GM18511 (cell line): ENCODE data around the gene VEPH1.

ENCODE experiments used
- ATAC-seq: cut with Tn5 transposase; IDR thresholded peaks from one replicate; pipeline ENCODE4 v1.9.1; 2021; ENCODE audit warnings: mild to moderate bottlenecking, moderate library complexity; ENCODE audit not compliant: unreplicated experiment

VEPH1 gene

DNA sequence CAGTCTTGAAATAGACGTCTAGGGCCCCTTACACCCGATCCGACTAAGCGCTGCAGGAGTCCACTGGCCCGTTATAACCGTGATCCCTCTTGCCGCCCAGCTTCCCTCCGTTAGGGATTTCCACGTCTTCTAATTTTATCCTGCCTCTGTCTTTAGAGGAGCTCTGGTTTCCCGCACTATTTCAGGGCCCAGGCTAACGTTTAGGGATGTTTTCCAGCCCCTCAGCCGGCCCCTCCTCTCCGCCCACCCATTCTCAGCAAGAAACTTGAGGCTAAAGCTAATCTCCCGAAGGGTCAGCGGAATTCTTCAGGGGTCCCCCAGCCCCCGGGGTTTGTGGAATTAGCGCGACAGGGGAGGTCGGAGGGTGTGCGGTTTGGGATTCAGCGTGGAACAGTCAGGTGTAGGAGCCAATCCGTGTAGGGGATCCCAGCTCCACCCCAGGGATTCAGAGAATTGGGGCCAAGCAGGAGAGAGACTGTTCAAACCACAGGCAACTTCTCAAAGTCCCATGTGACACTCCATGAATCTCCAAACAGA, 65.0 kb downstream of the VEPH1 start:
- peak; percentile 8 for ATAC-seq

DNA sequence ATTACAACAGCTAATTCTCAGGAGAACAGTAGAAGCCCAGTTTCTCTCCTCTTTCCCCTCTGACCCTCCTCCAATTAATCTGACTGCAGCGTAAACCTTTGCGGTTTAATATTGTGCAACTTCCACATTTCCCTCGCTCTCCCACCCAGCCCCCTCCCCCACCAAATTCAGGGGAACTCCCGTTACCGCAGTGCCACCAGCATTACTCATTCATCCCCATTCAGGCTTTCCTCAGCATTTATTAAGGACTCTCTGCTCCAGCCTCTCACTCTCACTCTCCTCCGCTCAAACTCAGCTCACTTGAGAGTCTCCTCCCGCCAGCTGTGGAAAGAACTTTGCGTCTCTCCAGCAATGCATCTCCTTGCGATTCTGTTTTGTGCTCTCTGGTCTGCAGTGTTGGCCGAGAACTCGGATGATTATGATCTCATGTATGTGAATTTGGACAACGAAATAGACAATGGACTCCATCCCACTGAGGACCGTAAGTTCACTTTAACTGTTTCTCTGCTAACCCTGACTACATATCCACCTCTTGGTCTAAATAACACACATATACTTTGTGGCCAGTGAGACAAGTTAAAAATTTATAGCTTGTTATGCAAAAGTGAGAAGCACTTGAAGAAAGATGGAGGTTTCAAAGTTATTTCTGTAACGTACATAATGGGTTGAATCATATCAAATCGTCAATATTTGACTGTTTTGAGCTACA, 66.5 kb downstream of the VEPH1 start, which contains the start of gene PTX3:
PTX3 (plus strand) TSS at position 268 of the 709 bp plus-strand sequence; CDS start at position 352, 84 bp downstream.
- ATAC-seq: no peak

DNA sequence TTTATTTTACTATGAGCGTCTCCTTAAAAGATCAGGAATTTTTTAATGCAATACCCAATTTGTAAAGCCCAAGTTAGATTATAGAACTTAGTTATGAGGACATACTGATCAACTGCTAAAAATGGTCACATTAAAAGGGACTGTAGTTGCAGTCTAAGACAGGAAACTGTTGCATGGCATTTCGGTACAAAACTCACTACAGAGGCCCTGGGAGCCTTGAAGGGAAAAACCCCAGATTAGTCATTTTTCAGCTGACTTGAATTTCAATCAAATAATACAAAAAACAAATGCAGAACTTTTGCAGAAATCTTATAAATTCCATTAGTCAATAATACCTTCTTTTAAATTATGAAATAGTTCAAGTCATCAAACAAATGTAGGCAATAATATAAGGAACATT, 73.5 kb downstream of the VEPH1 start:
- ATAC-seq: no peak

GRCh38 chr3:157428853-157429252, 74.4 kb downstream of the VEPH1 start:
- no peak for ATAC-seq

DNA sequence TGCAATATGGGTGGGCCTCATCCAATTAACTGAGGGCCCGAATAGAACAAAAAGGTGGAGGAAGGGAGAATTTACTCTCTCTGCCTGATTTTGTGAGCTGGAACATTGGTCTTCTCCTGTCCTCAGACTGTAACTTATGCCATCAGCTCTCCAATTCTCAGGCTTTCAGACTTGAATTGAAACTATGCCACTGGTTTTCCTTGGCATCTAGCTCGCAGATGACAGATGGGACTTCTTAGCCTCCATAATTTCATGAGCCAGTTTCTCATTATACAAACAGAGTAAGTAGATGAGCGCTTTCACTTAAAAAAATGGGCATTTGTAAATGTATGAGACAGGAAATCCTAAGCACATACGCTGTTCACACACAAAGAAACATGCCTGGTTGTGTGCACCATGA, 75.3 kb downstream of the VEPH1 start:
- ATAC-seq: no peak

- no peak for ATAC-seq
Observed at GRCh38 chr3:157423337-157423736, 79.9 kb downstream of the VEPH1 start.

DNA sequence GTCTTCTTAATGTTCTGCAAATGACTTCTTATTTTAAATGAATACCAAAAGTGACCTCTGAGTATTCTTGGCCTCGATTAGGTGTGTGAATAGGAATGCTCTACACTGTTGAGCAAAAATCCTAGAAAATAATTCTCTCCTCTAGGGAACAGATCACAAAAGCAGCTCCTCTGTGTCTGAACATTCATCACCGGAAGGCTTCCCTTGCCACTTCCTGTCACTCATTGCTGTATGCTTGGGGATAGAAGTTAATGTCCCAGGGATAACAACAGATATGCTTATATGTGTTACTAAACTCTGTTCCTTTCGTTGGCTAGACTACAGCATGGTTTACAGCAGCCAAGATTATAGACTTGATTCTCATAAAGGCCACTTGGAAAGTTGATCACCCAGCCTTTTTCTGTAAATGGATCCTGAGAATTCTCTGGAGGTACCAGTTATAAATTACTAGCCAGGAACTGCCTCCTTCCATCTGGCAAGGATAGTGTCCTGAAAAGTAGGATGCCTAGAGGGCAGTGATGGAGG, 82.5 kb downstream of the VEPH1 start:
- no peak for ATAC-seq

GRCh38 chr3:157418104-157418503, 85.1 kb downstream of the VEPH1 start:
- ATAC-seq: no peak

DNA sequence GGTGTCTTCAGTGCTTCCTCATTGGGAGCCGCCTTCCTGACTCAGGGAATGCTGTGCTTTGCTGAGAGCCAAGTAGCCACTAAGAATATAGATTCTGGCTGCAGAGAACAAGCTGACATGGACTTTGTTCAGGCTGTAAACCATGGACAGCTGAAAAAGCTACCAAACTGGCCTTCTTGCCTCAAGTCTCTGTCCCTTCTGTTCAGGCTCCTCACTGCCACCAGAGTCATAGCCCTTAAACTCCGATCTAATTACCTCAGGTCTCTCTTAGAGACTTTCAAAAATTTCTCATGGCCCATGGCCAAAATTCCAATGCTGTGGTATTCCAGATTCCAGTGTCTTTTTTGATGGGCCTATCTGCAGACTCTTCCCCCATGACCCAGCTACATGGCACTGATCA, 86.0 kb downstream of the VEPH1 start:
- ATAC-seq: no peak

GRCh38 chr3:157416347-157417087, 86.7 kb downstream of the VEPH1 start:
- ATAC-seq: no peak

DNA sequence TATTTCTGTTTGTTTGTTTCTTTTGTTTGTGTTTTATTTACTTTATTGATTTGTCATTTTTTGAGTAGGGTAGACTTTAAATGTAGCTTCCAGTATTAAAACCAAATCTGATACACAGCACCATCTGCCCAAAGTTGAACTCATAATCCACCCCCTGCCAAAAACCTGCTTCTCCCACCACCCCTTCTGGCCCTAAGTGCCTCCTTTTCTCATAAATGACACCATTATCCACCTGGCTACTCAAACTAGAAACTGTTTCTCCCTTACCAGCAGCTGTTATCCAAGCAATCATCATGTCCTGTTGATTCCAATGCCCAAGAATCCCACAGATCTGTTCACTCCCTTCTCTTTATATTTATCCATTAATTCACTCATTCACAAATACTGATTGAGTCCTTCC, 88.4 kb downstream of the VEPH1 start:
- no peak for ATAC-seq

DNA sequence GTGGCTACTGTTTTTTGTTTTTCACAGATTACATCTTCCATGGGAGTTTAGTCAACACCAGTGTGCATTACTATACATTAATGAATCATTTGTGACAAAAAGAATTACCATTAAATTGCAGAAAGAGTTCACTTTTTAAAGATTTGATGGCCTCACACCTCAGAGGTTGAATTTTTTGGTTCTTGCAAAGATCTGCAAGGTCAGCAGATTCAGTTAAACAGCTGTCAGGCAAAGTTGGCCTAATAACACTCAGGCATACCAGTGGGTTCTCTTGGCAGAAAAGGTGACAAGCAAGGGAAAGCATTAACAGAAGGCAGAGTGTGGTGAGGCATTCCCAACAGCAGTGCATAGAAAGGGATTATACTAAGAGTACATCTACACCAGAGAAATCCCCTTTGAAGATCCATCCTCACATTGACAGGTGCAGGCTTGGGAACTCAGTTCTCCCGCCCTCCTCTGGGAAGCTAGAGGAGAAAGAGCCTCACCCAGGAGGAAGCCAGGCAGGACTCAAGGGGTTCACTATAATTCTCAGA, 90.8 kb downstream of the VEPH1 start:
- no peak for ATAC-seq

DNA sequence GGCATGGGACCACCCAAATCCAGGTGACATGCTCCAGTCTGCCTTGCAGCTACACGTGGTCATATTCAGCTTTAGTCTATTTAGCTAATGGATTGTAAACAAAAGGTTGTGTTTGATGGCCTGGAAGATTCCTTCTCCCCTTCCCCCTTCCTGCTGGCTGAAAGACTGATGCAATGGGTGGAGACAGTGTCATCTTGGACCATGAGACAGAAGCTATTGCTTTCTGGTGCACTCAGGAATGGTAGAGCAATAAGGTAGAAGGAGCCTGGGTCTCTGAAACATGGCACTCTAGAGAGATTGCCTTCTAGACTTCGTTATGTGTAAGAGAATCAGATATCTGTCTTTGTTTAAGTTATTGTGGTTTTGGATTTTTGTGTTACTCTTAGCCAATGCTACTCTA, 92.3 kb downstream of the VEPH1 start:
- no peak for ATAC-seq

GRCh38 chr3:157409516-157409915, 93.7 kb downstream of the VEPH1 start:
- no peak for ATAC-seq

DNA sequence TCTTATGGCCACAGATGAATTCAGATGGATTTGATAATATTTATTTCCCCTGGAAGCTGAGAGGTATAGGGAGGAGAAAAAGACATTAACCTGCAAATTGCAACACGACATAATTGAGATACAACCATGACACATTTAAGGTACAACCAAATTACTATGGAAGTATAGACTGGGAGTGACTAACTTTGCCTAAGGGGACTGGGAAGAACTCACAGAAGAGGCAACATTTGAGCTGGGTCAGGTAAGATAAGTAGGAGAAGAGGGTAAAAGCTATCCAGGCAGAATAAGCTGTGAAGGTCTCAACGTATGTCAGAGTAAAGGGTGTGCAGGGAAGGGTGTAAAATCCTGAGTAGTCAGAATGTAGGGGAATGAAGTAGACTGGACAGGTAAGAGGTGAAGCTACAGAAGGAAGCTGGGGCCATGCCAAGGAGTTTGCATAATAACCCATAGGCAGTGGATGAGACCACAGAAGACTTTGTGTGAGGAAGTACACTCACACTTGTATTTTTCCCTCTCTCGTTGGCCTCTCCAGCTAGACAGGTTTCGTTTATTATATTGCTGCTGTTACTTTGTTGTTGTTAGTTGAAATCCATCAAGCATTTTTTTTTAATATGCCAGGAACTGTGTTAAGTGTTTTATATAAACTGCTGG, 94.6 kb downstream of the VEPH1 start:
- no peak for ATAC-seq

DNA sequence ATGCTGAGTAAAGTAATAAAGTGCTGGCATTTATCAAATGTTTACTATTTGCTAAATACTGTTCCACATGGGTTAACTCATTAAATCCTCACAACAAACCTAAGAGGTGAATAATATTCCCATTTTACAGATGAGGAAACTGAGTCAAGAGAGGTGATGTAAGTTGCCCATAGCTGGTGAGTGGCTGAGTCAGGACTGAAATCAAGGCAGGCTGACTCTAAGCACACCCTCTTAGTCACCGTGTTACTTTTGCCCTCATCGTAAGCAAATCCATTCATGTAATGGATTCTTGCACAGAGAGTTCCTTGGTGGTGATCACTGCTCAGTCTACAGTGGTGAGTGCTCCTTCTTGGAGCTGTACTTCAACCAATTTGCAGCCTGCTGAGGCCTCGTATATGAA, 95.4 kb downstream of the VEPH1 start:
- no peak for ATAC-seq

GRCh38 chr3:157406394-157406793, 96.8 kb downstream of the VEPH1 start:
- no peak for ATAC-seq

GRCh38 chr3:157405457-157405856, 97.8 kb downstream of the VEPH1 start:
- no peak for ATAC-seq

- ATAC-seq: no peak
Observed at GRCh38 chr3:157404381-157404780, 98.8 kb downstream of the VEPH1 start.

DNA sequence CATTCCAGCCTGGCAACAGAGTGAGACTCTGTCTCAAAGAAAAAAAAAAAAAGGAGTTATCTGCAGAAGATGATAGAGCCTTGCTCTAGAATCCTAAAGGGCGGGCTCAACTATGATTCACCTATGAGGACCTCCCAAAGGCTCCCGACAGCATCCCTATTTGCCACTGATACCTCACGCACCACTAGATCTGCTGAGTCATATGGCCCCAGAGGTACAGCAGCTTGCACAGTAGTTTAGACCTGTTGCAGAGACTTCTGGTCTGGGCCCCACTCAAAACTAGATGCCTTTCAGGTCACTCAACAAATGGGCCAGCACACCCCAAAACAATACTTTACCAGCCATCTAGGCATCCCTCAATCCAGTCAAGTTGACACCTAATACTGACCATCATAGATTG, 104.6 kb downstream of the VEPH1 start:
- ATAC-seq: no peak

DNA sequence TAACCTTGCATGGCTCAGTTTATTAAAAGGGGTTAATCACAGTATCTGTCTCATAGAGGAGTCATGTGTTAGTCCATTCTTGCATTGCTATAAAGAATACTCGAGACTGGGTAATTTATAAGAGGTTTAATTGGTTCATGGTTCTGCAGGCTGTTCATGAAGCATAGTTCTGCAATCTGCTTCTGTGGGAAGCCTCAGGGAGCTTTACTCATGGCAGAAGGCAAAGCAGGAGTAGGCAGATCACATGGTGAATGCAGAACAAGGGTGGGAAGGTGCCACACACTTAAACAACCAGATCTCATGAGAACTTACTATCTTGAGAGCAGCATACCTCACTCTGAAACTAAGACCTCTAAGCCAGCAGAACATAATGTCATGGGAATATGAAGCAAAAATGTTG, 108.8 kb downstream of the VEPH1 start:
- ATAC-seq: no peak
